NT2/D1 (cell line): ENCODE data around the gene LSM3.

Experiments used
- YY1 ChIP-seq: IDR thresholded peaks from 2 replicates; pipeline ENCODE4 v1.6.1; 2011; ENCODE audit not compliant: insufficient read length, insufficient read depth
- ZNF274 ChIP-seq: IDR thresholded peaks from 2 replicates; pipeline ENCODE4 v1.6.1; 2011; ENCODE audit warnings: mild to moderate bottlenecking, low read depth, low read length

DNA sequence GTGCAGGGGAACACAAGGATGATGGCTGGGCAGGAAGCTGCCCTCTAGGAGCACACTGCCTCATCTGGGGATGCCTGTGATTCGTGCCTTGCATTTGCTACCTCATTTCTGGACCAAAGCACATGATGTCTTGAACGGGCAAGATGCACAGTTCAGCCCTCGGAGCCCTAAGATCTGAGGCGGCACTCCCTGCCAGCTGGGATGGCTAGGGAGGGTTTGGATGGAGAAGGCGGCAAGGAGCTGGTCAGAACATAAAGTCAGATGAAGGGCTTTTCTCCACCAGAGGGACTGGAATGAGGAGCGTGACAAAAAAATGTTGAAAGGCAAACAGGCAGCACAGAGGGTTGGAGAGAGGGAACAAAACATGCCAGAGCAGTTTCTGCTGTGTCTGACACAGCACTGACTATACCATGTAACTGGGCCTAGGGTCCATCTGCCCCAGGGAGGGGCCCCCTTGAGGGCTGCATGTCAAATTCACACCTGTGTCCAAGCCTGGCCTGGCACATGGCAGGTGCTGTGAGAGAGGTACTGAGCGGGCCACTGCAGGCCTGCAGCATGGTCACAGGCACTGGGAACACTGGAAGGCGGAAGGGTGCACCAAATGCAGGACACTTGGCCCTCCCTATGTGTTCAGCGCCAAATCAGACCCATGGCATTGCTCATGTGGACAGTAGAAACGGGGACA lies 32.1 kb upstream of the LSM3 start:
- TF ChIP-seq YY1 (no peak), ZNF274 (no peak)
